ENCODE data around the gene IFT52. TPM values are rescaled to one million over a fixed set of nuclear protein-coding genes. Genes with fewer than 3 reads are reported as not detected.

Gene IFT52
- total and polyA plus RNA-seq, 2 of the 8 experiments (the other 6 are each of a cell fraction or from before 2014, with no cell fraction given), result 35.6 to 40.4 TPM

DNA sequence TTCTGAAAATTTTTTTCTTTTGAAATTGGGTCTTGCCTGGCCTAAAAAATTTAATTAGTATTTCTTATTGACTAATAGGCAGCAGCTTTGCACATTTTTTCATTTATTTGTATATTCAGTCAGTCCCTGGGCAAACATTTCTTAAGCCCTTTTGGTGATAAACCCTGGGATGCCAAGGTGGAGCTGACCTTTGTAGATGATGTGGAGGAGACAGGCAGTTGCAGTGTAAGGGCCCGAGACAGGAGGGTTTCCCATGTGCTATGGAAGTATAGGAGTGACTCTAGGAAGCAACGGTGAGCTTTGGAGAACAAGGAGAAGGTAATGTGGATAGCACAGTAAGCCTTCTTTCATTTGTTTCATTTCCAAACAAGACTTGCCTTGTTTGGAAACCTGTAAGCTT lies 79.7 kb downstream of the IFT52 start:
- peaks cover 6% of the 10 kb centered on the region; the same call in 1 of the 2 replicates for H3K23me2 ChIP-seq (ENCODE audit: low read depth, low read length)
- no peak overlapping the region for H2AFZ ChIP-seq (ENCODE audit: low read length)
- ChIA-PET CTCF (ENCODE audit: partially characterized antibody) (interaction anchor here (0.7 to 2.0 kb wide), 2 partner anchors 11 to 132 kb away, joined by 3 to 6 read pairs; no protein-coding TSS in a partner anchor), POLR2A (ENCODE audit: partially characterized antibody) (interaction anchor here (1.5 to 4.0 kb wide), 4 partner anchors 10 to 51 kb away, joined by 3 to 15 read pairs (median 7); no protein-coding TSS in a partner anchor)
- no peak overlapping the region for H3K4me3 ChIP-seq (ENCODE audit: extremely low read depth in 1 of 4, insufficient read depth in 2 of 4, low read depth in 3 of 4, low read length in 4 of 4)
- H3K27me3 ChIP-seq (replicated peaks in 1 of 4; ENCODE audit: control insufficient read depth in 3 of 4, extremely low read depth in 1 of 4, insufficient read depth in 3 of 4, low read length in 3 of 4), result peaks cover 0 to 4% (median 2%) of the 10 kb centered on the region in 4 experiments; a peak in 3 of 7 replicates
- H4K5ac ChIP-seq (ENCODE audit: insufficient read length, low read depth, low read length), result no peak overlapping the region
- H4K8ac ChIP-seq (ENCODE audit: extremely low read depth, insufficient read depth, low read length), result no peak overlapping the region
- H3K18ac ChIP-seq (ENCODE audit: extremely low read depth, low read length), result no peak overlapping the region
- FAIRE-seq (no peak), DNase-seq (ENCODE audit: low read depth in 1 of 2, low spot score in 2 of 2) (no peak)
- 100% methylated on average over 2 of the region's 2 CpGs; no CpG with 5 or more reads in 1 of the 2 experiments for WGBS, 2 experiments (ENCODE audit: extremely low coverage in 1 of 2, insufficient coverage in 1 of 2, insufficient read length in 1 of 2, insufficient replicate concordance in 2 of 2, low coverage in 1 of 2, low lambda C conversion rate in 2 of 2, missing lambda C conversion rate in 1 of 2)
- no peak overlapping the region for H2BK20ac ChIP-seq (ENCODE audit: low read length)
- H4K20me1 ChIP-seq (replicated peaks in 1 of 2; ENCODE audit: control insufficient read depth in 1 of 2, insufficient read depth in 2 of 2, low read length in 2 of 2), result peaks cover 0 to 4% of the 10 kb centered on the region in 2 experiments
- H4K91ac ChIP-seq (replicated peaks; ENCODE audit: insufficient read length, low read length), result no peak overlapping the region
- no peak overlapping the region for H2BK120ac ChIP-seq (replicated peaks; ENCODE audit: low read depth, low read length)
- peaks cover 0 to 48% of the 10 kb centered on the region in 2 experiments for H3K79me2 ChIP-seq (ENCODE audit: control insufficient read depth in 1 of 2, insufficient read depth in 2 of 2, low read length in 2 of 2)
- H3K27ac ChIP-seq (ENCODE audit: low read depth, low read length), result no peak overlapping the region
- no peak overlapping the region for H3K4me2 ChIP-seq (ENCODE audit: insufficient read depth in 1 of 2, low read depth in 2 of 2, low read length in 2 of 2)
- no peak overlapping the region for H3K14ac ChIP-seq (ENCODE audit: insufficient read length)
- no peak overlapping the region for H2BK15ac ChIP-seq (ENCODE audit: low read length)
- no peak overlapping the region for H2BK5ac ChIP-seq (ENCODE audit: low read depth, low read length)
- H3K79me1 ChIP-seq (ENCODE audit: low read depth, low read length), result peaks cover 5% of the 10 kb centered on the region
- no peak overlapping the region for H2AK5ac ChIP-seq (ENCODE audit: low read depth, low read length)
- H3K9me3 ChIP-seq (ENCODE audit: insufficient read depth in 2 of 2, low read depth in 1 of 2, low read length in 1 of 2), result no peaks in the 10 kb centered on the region
- no peak overlapping the region for H3K4ac ChIP-seq (replicated peaks; ENCODE audit: insufficient read length, low read depth, low read length)
- peaks cover 0 to 4% (median 0%) of the 10 kb centered on the region in 4 experiments; a peak in 3 of 7 replicates for H3K4me1 ChIP-seq (replicated peaks in 1 of 4; ENCODE audit: control insufficient read depth in 3 of 4, insufficient read depth in 4 of 4, low read length in 3 of 4)
- H3K56ac ChIP-seq (replicated peaks; ENCODE audit: insufficient read length, low read depth, low read length), result no peak overlapping the region
- no peak overlapping the region for H2BK12ac ChIP-seq (ENCODE audit: low read depth, low read length)
- H3K9ac ChIP-seq (replicated peaks in 1 of 4; ENCODE audit: extremely low read depth in 1 of 4, low read depth in 3 of 4, low read length in 3 of 4), result no peak overlapping the region
- no peak overlapping the region for H3K23ac ChIP-seq (ENCODE audit: insufficient read length)
- H3K36me3 ChIP-seq (ENCODE audit: control insufficient read depth in 2 of 4, insufficient read depth in 4 of 4, low read length in 3 of 4), result peaks cover 7 to 22% (median 16%) of the 10 kb centered on the region in 4 experiments; a peak in 6 of 8 replicates
- TF ChIP-seq JUND (IDR thresholded peaks at IDR 0.05; ENCODE audit: low read length) (no peak), HDAC2 (IDR thresholded peaks at IDR 0.05; ENCODE audit: borderline replicate concordance in 1 of 2, low read depth in 2 of 2, low read length in 2 of 2) (no peak), NRF1 (IDR thresholded peaks at IDR 0.05; ENCODE audit: low read depth, low read length) (no peak), CHD1 (IDR thresholded peaks at IDR 0.05; ENCODE audit: low read depth, low read length) (no peak)
- TF ChIP-seq, protein P1, sequence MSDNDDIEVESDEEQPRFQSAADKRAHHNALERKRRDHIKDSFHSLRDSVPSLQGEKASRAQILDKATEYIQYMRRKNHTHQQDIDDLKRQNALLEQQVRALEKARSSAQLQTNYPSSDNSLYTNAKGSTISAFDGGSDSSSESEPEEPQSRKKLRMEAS (IDR thresholded peaks at IDR 0.05), result no peak

All from H1 (cell line).